HEK293T (cell line): Measurements from ENCODE around the gene PHAF1.

Experiments used
- BHLHE40 ChIP-seq: fragments of 450-650 bp; IDR thresholded peaks from 2 replicates; pipeline ENCODE4 v1.6.1; 2016; ENCODE audit warnings: mild to moderate bottlenecking, moderate library complexity, borderline replicate concordance
- ELF4 ChIP-seq: fragments of 450-650 bp; IDR thresholded peaks from 2 replicates; pipeline ENCODE4 v1.6.1; 2017; ENCODE audit warnings: antibody characterized with exemption
- FOXA1 ChIP-seq: fragments of 450-650 bp; IDR thresholded peaks from 2 replicates; pipeline ENCODE4 v1.6.1; 2016; ENCODE audit warnings: mild to moderate bottlenecking
- FOXK2 ChIP-seq: fragments of 450-650 bp; IDR thresholded peaks from 2 replicates; pipeline ENCODE4 v1.6.1; 2016; ENCODE audit warnings: mild to moderate bottlenecking
- FOXM1 ChIP-seq: fragments of 450-650 bp; IDR thresholded peaks from 2 replicates; pipeline ENCODE4 v1.6.1; 2017; ENCODE audit warnings: mild to moderate bottlenecking, borderline replicate concordance
- HDGF ChIP-seq: fragments of 450-650 bp; IDR thresholded peaks from 2 replicates; pipeline ENCODE4 v1.6.1; 2017; ENCODE audit warnings: antibody characterized with exemption, borderline replicate concordance
- NFRKB ChIP-seq: fragments of 450-650 bp; IDR thresholded peaks from 2 replicates; pipeline ENCODE4 v1.6.1; 2016; ENCODE audit warnings: mild to moderate bottlenecking, moderate library complexity
- SUZ12 ChIP-seq: fragments of 450-650 bp; IDR thresholded peaks from 2 replicates; pipeline ENCODE4 v1.6.1; 2016; ENCODE audit warnings: mild to moderate bottlenecking
- ZNF384 ChIP-seq: fragments of 450-650 bp; IDR thresholded peaks from 2 replicates; pipeline ENCODE4 v1.6.1; 2016

DNA sequence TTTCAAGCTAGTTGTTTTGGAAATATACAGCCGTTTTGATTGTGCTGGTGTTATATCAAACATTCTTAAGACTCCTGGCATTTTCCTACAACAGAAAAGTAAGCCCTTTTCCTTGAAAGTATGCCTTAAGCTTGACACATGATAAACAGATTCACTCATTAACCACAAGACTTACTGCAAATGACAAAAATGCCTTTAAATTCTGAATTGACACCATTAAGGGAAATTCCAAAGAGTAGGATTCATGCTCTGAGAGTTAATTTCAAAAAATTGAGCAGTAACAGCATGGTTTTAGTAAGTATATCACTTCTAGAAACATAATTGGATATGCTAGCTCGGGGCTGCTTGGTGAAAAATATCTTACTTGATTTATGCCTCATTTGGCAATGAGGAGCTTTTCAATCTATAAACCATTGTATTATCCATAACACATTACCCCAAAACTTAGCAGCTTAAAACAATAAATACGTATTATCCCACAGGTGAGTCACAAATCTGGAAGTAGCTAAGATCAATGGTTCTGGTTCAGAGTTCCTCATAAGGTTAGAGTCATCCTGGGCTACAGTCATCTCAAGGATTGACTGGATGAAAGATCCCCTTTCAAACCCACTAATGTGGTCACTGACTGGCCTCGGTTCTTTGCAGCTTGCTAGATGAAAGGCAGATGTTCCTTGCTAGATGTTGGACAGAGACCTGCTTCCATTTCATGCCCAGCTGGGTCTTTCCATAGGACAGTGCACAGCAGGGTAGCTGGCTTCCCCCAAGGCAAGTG, 8.2 kb upstream of the PHAF1 start:
- TF ChIP-seq NFRKB (no peak), ZNF384 (no peak), FOXM1 (no peak), FOXA1 (no peak), HDGF (no peak), FOXK2 (no peak), BHLHE40 (no peak), ELF4 (no peak), SUZ12 (no peak)
